GM12873 (cell line): ENCODE measurements around the gene CLDN24.

Source experiments
- CTCF ChIP-seq: IDR thresholded peaks from 2 replicates; pipeline ENCODE4 v1.5.1; 2012; ENCODE audit warnings: low read depth, mild to moderate bottlenecking, moderate library complexity, low read length, control low read depth; ENCODE audit not compliant: insufficient read depth; ENCODE audit errors: missing control alignments

CLDN24 gene

GRCh38 chr4:183289688-183290087 is 32.5 kb downstream of the CLDN24 start:
- TF ChIP-seq CTCF: no peak

- TF ChIP-seq CTCF: no peak
Measured at GRCh38 chr4:183288955-183289354, 33.3 kb downstream of the CLDN24 start.

DNA sequence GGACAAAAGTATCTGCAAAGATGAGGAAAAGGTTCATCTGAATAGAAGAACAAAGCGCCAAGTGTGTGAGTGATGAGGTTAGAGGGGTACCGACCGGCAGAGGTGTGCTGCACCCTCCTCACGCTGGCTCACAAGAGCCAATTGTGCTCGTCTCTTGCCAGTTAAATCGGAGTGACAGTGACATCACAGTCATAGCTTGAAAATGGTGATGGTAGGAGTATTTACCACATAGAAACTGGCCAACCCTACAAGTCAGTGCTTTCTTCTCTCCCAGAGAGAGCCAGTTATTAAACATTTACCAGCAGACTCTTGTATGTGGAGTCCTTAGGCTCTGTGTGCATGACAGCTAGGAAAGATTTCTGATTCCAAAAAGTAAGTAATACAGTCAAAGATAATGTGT is 34.5 kb downstream of the CLDN24 start:
- TF ChIP-seq CTCF: no peak

DNA sequence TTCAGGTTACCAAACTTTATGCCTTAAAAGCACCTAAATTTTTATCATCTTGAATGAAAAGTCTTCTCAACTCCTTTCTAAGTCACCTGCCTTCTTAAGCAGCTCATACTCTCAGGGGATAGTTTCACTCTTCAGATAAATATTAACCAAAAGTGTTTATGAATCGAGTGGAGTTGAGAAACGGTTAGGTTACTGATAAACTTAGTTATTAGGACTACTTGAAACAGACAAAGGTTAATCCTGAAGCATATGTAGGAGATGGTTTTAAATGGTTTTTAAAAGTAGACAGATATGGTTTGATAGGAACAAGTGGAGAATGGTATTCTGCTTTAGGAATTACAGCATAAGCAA is 34.9 kb downstream of the CLDN24 start:
- TF ChIP-seq CTCF: no peak

DNA sequence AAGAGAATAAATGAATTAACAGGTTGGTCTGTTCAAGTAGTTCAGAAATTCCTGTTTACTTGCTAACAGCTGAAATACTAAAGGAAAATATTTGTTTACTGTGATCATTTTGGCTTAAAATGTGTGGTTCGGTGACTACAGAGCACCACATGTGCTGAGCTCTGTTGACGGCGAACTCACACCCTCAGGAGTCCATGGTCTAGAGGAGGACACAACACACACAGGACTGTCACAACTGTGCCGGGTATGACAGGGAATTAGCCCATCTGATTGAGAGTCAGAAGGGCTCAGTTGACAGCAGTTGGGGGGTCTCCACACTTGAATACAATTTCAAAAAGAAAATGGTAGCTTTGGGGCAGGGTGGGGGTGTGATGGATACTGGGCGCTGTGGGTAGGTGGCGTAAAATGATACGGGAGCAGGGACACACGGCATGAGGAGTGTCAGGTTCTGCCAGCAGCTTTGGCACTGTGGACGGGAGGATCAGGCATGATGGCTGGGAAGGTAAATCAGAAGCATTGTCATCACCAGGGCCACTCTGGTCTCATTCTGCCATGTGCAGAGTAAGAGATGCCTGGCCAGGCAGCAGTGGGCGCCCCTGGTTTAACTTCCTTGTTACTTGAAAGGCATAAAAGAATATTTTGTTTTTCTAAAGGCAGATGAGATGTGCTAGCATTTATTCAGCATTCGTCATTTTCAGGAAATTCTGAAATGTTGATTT is 35.5 kb downstream of the CLDN24 start:
- no peak for TF ChIP-seq CTCF

DNA sequence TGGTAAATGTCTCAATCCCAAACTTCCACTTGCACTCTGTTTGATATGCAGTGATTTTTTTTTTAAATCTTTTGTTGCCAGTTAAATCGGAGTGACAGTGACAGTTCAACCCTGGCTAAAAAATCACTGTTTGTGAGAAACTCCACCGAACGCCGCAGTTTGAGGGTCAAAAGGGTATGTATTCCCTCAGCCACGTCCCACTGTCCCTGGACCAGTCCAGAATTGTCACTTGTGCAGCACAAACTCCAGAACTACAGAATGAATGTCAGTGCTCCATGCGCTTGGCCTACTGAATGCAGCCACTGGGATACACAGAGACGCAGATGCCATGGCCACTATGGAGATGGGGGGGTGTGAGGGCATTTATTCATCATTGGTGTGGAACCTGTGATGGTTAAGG is 36.3 kb downstream of the CLDN24 start:
- no peak for TF ChIP-seq CTCF

DNA sequence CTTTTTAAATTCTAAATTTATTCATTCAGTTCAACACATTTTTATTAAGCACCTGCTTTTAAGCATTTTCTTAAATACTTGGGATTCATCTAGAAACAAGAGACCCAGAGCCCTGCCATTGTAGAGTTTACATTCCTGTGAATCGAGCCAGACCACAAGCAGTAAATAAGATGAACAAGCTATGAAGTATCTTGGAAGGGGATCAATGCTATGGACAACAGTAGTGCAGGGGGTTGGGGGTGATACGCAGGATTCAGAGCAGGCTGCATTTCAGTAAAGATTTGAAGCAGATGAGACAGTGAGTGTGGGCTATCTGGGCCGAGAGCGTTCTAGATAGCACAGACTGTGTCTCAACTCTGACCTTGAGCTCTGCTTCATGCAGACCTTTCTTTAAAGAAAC is 37.3 kb downstream of the CLDN24 start:
- no peak for TF ChIP-seq CTCF
